Measurements from ENCODE around the gene SLC4A5.

DNA sequence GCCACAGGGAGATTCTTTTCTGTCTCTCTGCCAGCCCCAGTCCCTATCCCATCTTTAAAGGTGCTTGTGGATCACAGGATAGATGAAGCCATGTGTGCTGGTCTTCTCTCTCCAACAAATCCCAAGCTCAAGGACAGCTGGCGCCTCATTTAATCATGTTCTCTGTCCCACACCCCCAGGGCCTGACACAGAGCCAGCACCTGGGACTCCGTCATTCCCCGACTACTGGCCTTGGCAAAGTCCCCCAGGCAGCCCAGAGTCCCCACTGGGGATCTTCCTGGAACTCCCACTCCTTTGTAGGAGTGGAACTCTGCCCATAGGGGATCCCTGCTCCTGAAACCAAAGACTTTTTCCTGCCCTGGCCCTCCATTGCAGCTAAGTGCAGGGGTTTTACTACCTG lies 84.0 kb downstream of the SLC4A5 start:
- TF ChIP-seq, protein P1, sequence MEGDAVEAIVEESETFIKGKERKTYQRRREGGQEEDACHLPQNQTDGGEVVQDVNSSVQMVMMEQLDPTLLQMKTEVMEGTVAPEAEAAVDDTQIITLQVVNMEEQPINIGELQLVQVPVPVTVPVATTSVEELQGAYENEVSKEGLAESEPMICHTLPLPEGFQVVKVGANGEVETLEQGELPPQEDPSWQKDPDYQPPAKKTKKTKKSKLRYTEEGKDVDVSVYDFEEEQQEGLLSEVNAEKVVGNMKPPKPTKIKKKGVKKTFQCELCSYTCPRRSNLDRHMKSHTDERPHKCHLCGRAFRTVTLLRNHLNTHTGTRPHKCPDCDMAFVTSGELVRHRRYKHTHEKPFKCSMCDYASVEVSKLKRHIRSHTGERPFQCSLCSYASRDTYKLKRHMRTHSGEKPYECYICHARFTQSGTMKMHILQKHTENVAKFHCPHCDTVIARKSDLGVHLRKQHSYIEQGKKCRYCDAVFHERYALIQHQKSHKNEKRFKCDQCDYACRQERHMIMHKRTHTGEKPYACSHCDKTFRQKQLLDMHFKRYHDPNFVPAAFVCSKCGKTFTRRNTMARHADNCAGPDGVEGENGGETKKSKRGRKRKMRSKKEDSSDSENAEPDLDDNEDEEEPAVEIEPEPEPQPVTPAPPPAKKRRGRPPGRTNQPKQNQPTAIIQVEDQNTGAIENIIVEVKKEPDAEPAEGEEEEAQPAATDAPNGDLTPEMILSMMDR (IDR thresholded peaks at IDR 0.05): no peak
- no peak for TF ChIP-seq POLR2A (IDR thresholded peaks at IDR 0.05)
